Measurements from ENCODE around the gene FAM184B.

The FAM184B gene

GRCh38 chr4:17583276-17583675 lies 198.1 kb downstream of the FAM184B start:
- H3K36me3 ChIP-seq: peaks cover 38% of the 10 kb centered on the region
- TF ChIP-seq CTCF (IDR thresholded peaks at IDR 0.05; ENCODE audit: low read depth, low read length): no peak
- no peak for DNase-seq
- H3K27me3 ChIP-seq: no peaks in the 10 kb centered on the region
- H3K4me1 ChIP-seq: no peaks in the 10 kb centered on the region
- H3K9me3 ChIP-seq: no peaks in the 10 kb centered on the region
- H3K4me3 ChIP-seq (ENCODE audit: low read depth, low read length): no peak overlapping the region

- no peak overlapping the region for H3K4me3 ChIP-seq (ENCODE audit: low read depth, low read length)
- no peak for DNase-seq
- H3K36me3 ChIP-seq: peaks cover 26% of the 10 kb centered on the region
- no peak for TF ChIP-seq CTCF (IDR thresholded peaks at IDR 0.05; ENCODE audit: low read depth, low read length)
- no peaks in the 10 kb centered on the region for H3K9me3 ChIP-seq
- H3K27me3 ChIP-seq: no peaks in the 10 kb centered on the region
- no peaks in the 10 kb centered on the region for H3K4me1 ChIP-seq
Measured at GRCh38 chr4:17580969-17581368, 200.5 kb downstream of the FAM184B start.

Measured in BE2C (cell line).